Sigmoid colon (tissue), 4 donors: Measurements from ENCODE around the gene OTULINL.

Source experiments
- POLR2AphosphoS5 ChIP-seq, 4 donors: sonication (generic); formaldehyde crosslinking; IDR thresholded peaks; one replicate each; pipeline ENCODE4 v1.6.1; 2017; ENCODE audit warnings: antibody characterized with exemption in 4 of 4
- TF ChIP-seq, protein P1 (sequence below), 4 experiments: fragments of 450-650 bp in 3 of 4; fragments of 200-600 bp in 1 of 4; IDR thresholded peaks; one replicate each; pipeline ENCODE4 v1.5.1; 2016 to 2019; ENCODE audit warnings: antibody characterized with exemption in 4 of 4, mild to moderate bottlenecking in 3 of 4, moderate library complexity in 2 of 4

DNA sequence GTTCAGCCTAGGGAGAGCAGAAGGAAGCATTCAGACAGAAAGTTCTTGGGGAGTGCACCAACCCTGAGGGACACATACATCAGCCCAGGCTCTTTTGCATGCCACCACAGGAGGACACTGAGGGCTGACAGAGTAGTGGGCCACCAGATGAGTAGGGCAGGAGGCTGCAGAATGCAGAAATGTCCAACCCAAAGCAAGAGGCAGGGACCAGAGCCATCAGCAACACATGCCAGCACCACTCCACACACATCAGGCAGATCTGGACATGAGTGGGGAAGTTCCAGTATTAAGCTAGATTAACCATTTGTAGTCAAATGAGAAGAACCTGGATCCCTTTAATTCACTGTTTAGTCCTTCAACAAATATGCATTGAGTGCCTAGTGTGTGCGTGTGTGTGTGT is 35.7 kb upstream of the OTULINL start:
- TF ChIP-seq, protein P1, sequence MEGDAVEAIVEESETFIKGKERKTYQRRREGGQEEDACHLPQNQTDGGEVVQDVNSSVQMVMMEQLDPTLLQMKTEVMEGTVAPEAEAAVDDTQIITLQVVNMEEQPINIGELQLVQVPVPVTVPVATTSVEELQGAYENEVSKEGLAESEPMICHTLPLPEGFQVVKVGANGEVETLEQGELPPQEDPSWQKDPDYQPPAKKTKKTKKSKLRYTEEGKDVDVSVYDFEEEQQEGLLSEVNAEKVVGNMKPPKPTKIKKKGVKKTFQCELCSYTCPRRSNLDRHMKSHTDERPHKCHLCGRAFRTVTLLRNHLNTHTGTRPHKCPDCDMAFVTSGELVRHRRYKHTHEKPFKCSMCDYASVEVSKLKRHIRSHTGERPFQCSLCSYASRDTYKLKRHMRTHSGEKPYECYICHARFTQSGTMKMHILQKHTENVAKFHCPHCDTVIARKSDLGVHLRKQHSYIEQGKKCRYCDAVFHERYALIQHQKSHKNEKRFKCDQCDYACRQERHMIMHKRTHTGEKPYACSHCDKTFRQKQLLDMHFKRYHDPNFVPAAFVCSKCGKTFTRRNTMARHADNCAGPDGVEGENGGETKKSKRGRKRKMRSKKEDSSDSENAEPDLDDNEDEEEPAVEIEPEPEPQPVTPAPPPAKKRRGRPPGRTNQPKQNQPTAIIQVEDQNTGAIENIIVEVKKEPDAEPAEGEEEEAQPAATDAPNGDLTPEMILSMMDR (IDR thresholded peaks at IDR 0.05), result no peak
- TF ChIP-seq POLR2AphosphoS5 (IDR thresholded peaks at IDR 0.05), result no peak
